GM19467 (cell line): ENCODE results near the gene CPT1C.

Experiments
- ATAC-seq: cut with Tn5 transposase; IDR thresholded peaks from one replicate; pipeline ENCODE4 v1.9.1; 2021; ENCODE audit warnings: mild to moderate bottlenecking, moderate library complexity; ENCODE audit not compliant: unreplicated experiment

Gene CPT1C

GRCh38 chr19:49681830-49682229 lies 9.1 kb upstream of the CPT1C start:
- ATAC-seq: no peak

- no peak for ATAC-seq
Observed at GRCh38 chr19:49682274-49682673, 8.6 kb upstream of the CPT1C start.

- no peak for ATAC-seq
Observed at GRCh38 chr19:49683814-49684250, 7.1 kb upstream of the CPT1C start.

GRCh38 chr19:49684251-49684982 lies 6.5 kb upstream of the CPT1C start:
- ATAC-seq: no peak

GRCh38 chr19:49684983-49685553 lies 5.8 kb upstream of the CPT1C start:
- ATAC-seq: no peak

GRCh38 chr19:49685845-49686332 lies 5.0 kb upstream of the CPT1C start:
- no peak for ATAC-seq

- ATAC-seq: no peak
Observed at GRCh38 chr19:49686503-49687088, 4.3 kb upstream of the CPT1C start.

- no peak for ATAC-seq
Observed at GRCh38 chr19:49687150-49687549, 3.8 kb upstream of the CPT1C start.

- ATAC-seq: no peak
Observed at GRCh38 chr19:49687566-49688316, 3.2 kb upstream of the CPT1C start.

GRCh38 chr19:49688531-49689132 lies 2.3 kb upstream of the CPT1C start:
- no peak for ATAC-seq

GRCh38 chr19:49689133-49690078 lies 1.5 kb upstream of the CPT1C start, which contains the start of gene ADM5:
Gene ADM5, plus strand, starts transcription at chr19:49689594. Its CDS starts 244 bp downstream, at chr19:49689838.
- ATAC-seq: no peak

GRCh38 chr19:49690079-49690655 lies 749 bp upstream of the CPT1C start:
- no peak for ATAC-seq

- no peak for ATAC-seq
Observed at GRCh38 chr19:49691243-49692146, 579 bp downstream of the CPT1C start.

- ATAC-seq: no peak
Observed at GRCh38 chr19:49692147-49692506, 1.2 kb downstream of the CPT1C start.

- no peak for ATAC-seq
Observed at GRCh38 chr19:49696115-49696514, 5.2 kb downstream of the CPT1C start.

- ATAC-seq: no peak
Observed at GRCh38 chr19:49696865-49697264, 5.9 kb downstream of the CPT1C start.

GRCh38 chr19:49699364-49699763 lies 8.4 kb downstream of the CPT1C start:
- no peak for ATAC-seq

- ATAC-seq: no peak
Observed at GRCh38 chr19:49700563-49700962, 9.6 kb downstream of the CPT1C start.
